HG03565 (cell line): ENCODE measurements around the gene TBC1D30.

Experiments
- ATAC-seq: cut with Tn5 transposase; IDR thresholded peaks from one replicate; pipeline ENCODE4 v1.9.1; 2021; ENCODE audit warnings: mild to moderate bottlenecking, moderate library complexity; ENCODE audit not compliant: unreplicated experiment

TBC1D30 gene

GRCh38 chr12:64903479-64904152 is 79.2 kb downstream of the TBC1D30 start:
- no peak for ATAC-seq

DNA sequence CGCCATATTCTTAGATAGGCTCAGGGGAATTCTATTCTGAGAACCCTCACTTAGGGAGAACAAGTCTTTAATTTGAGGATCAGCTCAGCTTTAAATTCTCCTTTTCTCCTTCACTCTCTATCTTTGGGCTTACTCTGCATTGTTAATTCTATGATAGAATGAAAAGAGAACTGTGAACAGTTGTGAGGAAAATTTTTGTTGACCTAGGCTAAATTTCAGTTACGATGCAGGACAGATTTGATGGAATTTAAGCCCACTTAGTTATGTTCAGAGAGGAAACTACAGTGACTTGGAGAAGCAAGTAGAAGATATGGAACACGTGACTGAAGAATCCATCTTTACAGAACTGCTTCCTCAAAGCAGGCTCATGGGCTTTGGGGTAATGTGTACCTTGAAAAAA is 82.7 kb downstream of the TBC1D30 start:
- ATAC-seq = no peak

DNA sequence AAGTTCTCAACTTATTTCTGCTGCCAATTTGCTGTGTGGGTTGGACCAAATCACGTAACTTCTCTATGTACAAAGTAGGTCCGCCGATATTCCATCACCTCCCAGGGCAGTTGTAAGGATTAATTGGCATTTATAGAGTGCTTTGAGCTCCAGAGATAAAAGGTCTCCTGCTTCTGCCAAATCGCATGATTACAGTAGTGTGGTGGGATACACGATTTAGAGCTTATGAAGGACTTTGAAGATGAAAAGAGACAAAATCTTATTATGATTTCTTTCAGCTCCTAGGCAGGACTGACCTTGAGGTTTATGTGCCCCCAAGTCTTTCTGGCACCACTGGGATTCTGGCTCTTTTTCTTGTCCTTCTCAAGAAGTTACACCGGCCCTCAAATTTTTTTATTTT is 84.7 kb downstream of the TBC1D30 start:
- no peak for ATAC-seq

DNA sequence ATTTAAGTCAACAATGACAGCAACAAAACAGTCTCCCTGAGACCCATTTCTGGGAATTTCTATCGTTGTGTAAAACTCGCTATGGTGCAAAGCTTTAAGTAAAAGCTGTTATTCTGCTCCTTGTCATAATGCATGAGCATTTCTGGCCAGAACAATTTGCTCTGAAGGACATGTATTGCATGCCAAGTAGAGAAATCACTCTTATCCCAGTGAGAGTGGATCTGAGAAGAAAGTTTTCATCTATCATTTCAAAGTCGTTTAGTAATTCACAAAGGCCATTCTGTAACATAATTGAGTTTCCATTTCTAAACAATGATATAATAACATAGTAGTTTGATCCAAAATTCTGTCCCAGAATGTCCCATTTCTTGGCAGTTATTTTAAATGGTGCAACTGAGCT is 86.6 kb downstream of the TBC1D30 start:
- ATAC-seq = no peak

- no peak for ATAC-seq
These were observed 87.5 kb downstream of the TBC1D30 start for GRCh38 chr12:64911912-64912311.

DNA sequence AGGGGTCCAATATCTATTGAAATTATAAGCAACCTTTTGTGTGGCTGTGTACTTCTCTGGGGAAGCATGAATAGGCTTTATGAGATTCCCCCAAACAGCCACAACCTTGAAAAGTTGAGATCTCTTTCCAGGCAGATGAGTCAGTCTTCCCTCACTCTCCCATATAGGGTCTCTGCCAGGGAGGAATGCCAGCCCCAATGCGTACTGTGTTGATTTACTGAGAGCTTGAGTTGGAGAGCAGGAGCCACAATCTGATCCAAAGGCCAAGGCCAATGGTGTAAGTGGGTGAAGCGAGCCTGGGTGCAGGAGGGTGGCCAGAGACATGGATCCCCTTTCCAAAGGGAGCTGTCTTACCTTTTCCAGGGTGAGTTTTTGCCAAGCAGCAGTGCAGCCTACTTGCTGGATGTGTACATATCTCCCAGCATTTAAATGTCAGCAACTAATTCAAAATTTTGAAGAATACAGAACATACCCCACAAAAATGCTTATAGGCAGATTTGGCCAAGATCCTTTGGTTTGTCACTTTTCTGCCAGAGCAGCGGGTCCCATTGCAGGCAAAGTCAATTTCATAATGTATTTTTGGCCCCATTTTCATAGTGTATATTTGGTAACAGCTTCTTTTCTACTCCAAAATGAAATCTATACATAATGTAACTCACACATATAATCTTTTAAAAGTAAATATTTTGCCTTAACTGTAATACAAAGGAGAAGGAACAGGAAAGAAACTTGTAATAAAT is 88.2 kb downstream of the TBC1D30 start:
- ATAC-seq = no peak

GRCh38 chr12:64915242-64915641 is 90.8 kb downstream of the TBC1D30 start:
- ATAC-seq = no peak

DNA sequence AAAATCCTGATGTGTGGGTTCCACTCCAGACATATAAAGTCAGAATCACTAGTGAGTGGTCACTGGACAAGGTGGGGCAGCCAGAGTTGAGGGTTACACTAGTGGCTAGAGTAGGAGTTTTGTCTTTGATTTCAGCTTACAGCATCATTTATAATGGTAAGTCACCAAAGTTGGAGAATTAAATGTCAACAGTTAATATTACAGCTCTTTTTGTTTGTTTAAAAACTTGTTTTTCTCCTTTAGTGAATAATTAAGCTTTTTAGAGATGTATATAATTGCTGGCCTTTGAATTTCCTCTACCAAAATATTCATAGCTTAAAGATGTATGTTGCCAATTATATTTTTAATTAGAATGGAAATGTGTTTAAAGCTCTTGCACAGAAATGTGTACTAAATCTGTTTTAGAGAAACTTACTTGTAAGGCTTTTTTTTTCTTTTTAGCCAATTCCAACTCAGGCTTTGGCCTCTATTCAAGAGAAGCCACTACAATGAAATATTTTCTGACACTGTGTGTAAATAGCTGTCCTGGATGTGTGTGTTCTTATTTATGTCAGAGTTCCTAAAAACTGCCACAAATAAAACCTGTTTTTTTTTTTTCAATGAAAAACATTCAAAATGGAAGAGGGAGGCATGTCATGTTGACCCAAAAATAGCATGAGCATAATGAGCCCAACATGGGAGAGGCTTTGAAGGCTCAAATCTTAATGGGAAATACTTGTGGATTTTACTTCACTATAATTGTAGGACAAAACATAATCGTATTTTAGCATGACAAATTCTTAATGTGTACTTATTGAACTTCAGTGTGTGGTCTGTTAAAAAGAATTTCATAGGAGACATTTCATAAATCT is 92.2 kb downstream of the TBC1D30 start:
- ATAC-seq = no peak

DNA sequence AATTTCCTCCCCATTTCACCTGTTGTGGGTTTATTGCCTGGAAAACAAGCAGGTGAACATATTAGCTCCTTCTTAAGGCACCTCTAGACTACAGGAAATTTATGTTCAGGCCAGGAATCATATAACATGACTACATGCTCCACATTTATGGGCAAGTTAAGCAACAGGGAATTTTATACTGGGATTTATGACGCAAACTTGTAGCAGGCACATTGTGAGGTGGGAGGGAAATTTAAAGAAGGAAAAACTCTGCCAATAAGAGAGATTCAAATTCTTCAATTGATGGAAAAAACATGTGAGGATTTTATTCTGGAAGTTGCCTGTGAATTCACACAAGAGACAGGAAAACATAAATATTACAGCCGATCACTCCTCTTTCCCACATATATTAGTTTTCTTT is 93.9 kb downstream of the TBC1D30 start:
- ATAC-seq = no peak

GRCh38 chr12:64918801-64919200 is 94.4 kb downstream of the TBC1D30 start:
- ATAC-seq = no peak

- no peak for ATAC-seq
These were observed 98.4 kb downstream of the TBC1D30 start for GRCh38 chr12:64922853-64923252.

- peak; percentile 57 for ATAC-seq
These were observed 99.1 kb downstream of the TBC1D30 start for GRCh38 chr12:64923536-64923935.
